Thoracic aorta (tissue), 2 donors: ENCODE measurements around the gene RELN. TPM values are rescaled to one million over a fixed set of nuclear protein-coding genes. Genes with fewer than 3 reads are reported as not detected.
"Not testable (repeated sequence)": the region's sequence is repeated elsewhere in the genome, so short reads cannot be mapped to it uniquely, and the experiment has no call there.

ENCODE experiments used
- ATAC-seq: fragments of 150-250 bp; one replicate; pipeline ENCODE4 v1.8.0; 2017; ENCODE audit warnings: low read depth; ENCODE audit not compliant: insufficient number of reproducible peaks, low FRiP score
- DNase-seq: peaks from one replicate; pipeline ENCODE4 v3.0.0-alpha.2; 2020; ENCODE audit warnings: low spot score
- H3K27ac ChIP-seq, 2 donors: fragments of 200-600 bp; sonication (generic); 1 replicate in 1 of 2; 2 replicates in 1 of 2; pipeline ENCODE4 v1.5.1; 2016; ENCODE audit warnings: mild to moderate bottlenecking in 2 of 2, moderate library complexity in 2 of 2
- H3K27me3 ChIP-seq: fragments of 200-600 bp; sonication (generic); replicated peaks from 2 replicates; pipeline ENCODE4 v1.6.0; 2016; ENCODE audit warnings: mild to moderate bottlenecking; ENCODE audit not compliant: insufficient read depth
- H3K36me3 ChIP-seq: fragments of 200-600 bp; sonication (generic); one replicate; pipeline ENCODE4 v1.5.1; 2016
- H3K4me1 ChIP-seq, 2 donors: fragments of 200-600 bp; sonication (generic); 1 replicate in 1 of 2; 2 replicates in 1 of 2; pipeline versions ENCODE4 v1.5.1 to v1.6.0; 2016; ENCODE audit warnings: low read depth in 2 of 2, mild to moderate bottlenecking in 1 of 2; ENCODE audit not compliant: control insufficient read depth in 1 of 2
- H3K4me3 ChIP-seq: fragments of 200-600 bp; sonication (generic); 2 replicates; pipeline ENCODE4 v1.5.1; 2016; ENCODE audit warnings: mild to moderate bottlenecking
- H3K9me3 ChIP-seq: fragments of 200-600 bp; sonication (generic); 2 replicates; pipeline ENCODE4 v1.5.1; 2016
- CTCF ChIP-seq: fragments of 200-600 bp; sonication (generic); IDR thresholded peaks from one replicate; pipeline ENCODE4 v1.5.1; 2019; ENCODE audit warnings: antibody characterized with exemption
- total RNA-seq, 2 donors: library from RNA; depleted of rRNA; stranded (reverse); fragments of >200 nt; gene quantifications; one replicate each; pipeline versions ENCODE4 v1.1.0 to v1.2.3, GENCODE V29; 2016

The RELN gene
- total RNA-seq, 2 donors from 2014 or later, result 0.49 to 5.1 TPM

- TF ChIP-seq CTCF, result no peak
- Histone ChIP-seq H3K27me3 (no peaks in the 10 kb centered on the region), H3K9me3 (no peaks in the 10 kb centered on the region), H3K36me3 (no peaks in the 10 kb centered on the region), H3K27ac (no peak overlapping the region), H3K4me1 (no peaks in the 10 kb centered on the region), H3K4me3 (no peak overlapping the region)
- DNase-seq (no peak), ATAC-seq (no peak)
Observed at GRCh38 chr7:103784646-103785286, 204.7 kb downstream of the RELN start.

GRCh38 chr7:103781409-103781808 is 208.0 kb downstream of the RELN start:
- Histone ChIP-seq H3K4me1 (no peaks in the 10 kb centered on the region), H3K27me3 (no peaks in the 10 kb centered on the region), H3K27ac (no peak overlapping the region), H3K9me3 (no peaks in the 10 kb centered on the region), H3K36me3 (no peaks in the 10 kb centered on the region), H3K4me3 (no peak overlapping the region)
- DNase-seq, result no peak
- no peak for TF ChIP-seq CTCF
- no peak for ATAC-seq

- H3K27me3 ChIP-seq, H3K4me1 ChIP-seq, H3K9me3 ChIP-seq, H3K4me3 ChIP-seq, ATAC-seq, DNase-seq, H3K27ac ChIP-seq, H3K36me3 ChIP-seq: not testable (repeated sequence)
Observed at GRCh38 chr7:103780561-103780960, 208.9 kb downstream of the RELN start.

- DNase-seq, result no peak
- no peak overlapping the region for H3K4me3 ChIP-seq
- H3K36me3 ChIP-seq, result no peaks in the 10 kb centered on the region
- H3K9me3 ChIP-seq, result no peaks in the 10 kb centered on the region
- no peak for ATAC-seq
- H3K27ac ChIP-seq, result no peak overlapping the region
- no peaks in the 10 kb centered on the region for H3K4me1 ChIP-seq
- no peak for TF ChIP-seq CTCF
- no peaks in the 10 kb centered on the region for H3K27me3 ChIP-seq
Observed at GRCh38 chr7:103777440-103777839, 212.0 kb downstream of the RELN start.

- no peak for TF ChIP-seq CTCF
- DNase-seq (no peak), ATAC-seq (no peak)
- Histone ChIP-seq H3K4me3 (no peak overlapping the region), H3K9me3 (no peaks in the 10 kb centered on the region), H3K27ac (no peak overlapping the region), H3K4me1 (no peaks in the 10 kb centered on the region), H3K27me3 (no peaks in the 10 kb centered on the region), H3K36me3 (no peaks in the 10 kb centered on the region)
Observed at GRCh38 chr7:103773726-103774125, 215.7 kb downstream of the RELN start.
